ENCODE results near the gene RHOA.
"Not testable (repeated sequence)": the region's sequence is repeated elsewhere in the genome, so short reads cannot be mapped to it uniquely, and the experiment has no call there.

RHOA gene

GRCh38 chr3:49410846-49411534 is 786 bp downstream of the RHOA start:
- DNase-seq, result no peak

GRCh38 chr3:49410066-49410845 is 1.5 kb downstream of the RHOA start:
- DNase-seq, result no peak

DNA sequence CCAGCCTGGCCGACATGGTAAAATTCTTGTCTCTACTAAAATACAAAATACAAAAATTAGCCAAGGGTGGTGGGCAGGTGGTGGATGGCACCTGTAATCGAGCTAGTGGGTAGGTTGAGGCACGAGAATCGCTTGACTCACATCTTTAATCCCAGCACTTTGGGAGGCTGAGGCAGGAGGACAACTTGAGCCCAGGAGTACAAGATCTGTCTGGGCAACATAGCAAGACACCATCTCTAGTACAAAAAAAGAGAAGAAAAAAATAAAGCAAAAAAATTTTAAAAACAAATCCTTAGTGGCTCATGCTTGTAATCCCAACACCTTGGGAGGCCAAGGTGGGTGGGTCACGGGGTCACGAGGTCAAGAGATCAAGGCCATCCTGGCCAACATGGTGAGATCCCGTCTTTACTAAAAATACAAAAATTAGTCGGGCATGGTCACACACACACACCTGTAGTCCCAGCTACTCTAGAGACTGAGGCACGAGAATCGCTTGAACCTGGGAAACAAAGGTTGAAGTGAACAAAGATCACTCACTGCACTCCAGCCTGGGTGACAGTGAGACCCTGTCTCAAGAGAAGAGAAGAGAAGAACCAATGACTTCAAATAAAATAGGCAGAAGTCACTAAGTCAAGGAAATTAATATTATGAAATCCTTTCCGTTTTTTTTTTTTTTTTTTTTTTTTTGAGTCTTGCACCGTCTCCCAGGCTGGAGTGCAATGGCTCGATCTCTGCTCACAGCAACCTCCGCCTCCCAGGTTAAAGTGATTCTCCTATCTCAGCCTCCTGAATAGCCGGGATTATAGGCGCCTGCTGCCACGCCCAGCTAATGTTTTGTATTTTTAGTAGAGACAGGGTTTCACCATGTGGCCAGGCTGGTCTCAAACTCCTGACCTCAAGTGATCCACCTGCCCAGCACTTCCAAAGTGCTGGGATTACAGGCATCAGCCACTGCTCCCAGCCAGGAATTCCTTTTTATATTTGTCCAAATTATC is 4.9 kb downstream of the RHOA start:
- DNase-seq, result no peak

DNA sequence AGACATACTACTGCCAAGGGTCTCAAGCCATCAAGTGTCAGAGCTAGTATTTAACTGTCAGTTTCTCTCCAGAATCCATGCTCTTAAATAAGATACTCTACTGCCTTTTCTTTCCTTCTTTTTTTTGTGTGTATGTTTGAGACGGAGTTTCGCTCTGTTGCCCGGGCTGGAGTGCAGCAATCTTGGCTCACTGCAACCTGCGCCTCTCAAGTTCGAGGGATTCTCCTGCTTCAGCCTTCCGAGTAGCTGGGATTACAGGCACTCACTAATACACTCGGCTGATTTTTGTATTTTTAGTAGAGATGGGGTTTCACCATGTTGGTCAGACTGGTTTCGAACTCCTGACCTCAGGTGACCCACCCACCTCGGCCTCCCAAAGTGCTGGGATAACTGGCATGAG is 6.2 kb downstream of the RHOA start:
- DNase-seq, result not testable (repeated sequence)

- no peak for DNase-seq
Observed at GRCh38 chr3:49403891-49404290, 7.9 kb downstream of the RHOA start.

GRCh38 chr3:49401766-49402165 is 10.0 kb downstream of the RHOA start:
- no peak for DNase-seq

GRCh38 chr3:49399461-49399860 is 12.3 kb downstream of the RHOA start:
- DNase-seq, result no peak

DNA sequence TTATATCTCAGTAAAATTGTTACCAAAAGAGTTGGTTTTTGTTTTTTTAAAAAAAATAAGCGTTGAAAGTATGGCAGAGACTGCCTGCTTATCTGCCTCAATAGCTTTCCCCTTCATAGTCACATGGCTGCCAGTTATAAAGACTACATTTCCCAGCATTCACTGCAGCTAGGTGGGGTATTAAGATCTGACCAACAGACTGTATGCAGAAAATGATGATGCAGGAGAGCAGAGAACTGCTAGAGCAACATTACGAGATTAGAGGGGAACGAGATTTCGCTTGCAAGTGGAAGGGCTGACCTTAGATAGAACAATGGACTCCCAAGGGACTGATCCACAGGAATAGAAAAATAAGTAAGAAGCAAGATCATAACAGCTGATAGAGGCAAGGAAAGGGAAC is 14.3 kb downstream of the RHOA start:
- no peak for DNase-seq

- not testable (repeated sequence) for DNase-seq
Observed at GRCh38 chr3:49391310-49391709, 20.5 kb downstream of the RHOA start.

GRCh38 chr3:49389297-49389696 is 22.5 kb downstream of the RHOA start:
- DNase-seq, result no peak

GRCh38 chr3:49388289-49388820 is 23.4 kb downstream of the RHOA start:
- no peak for DNase-seq

DNA sequence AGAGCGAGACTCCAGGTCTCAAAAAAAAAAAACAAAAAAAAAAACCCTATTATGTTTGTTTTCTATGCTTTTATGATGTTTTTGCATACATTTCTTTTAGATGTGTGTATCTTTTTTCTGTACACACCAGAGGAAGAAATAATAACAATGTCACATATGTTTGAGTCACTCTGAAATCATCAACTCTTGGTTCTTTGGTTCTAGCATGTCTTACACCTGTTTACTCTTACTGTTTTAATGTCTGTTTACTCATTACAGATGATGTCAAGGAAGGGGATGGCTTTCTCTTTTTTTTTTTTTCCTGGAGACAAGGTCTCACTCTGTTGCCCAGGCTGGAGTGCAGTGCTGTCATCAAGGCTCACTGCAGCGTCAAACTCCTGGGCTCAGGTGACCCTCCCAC is 24.1 kb downstream of the RHOA start:
- no peak for DNase-seq

DNA sequence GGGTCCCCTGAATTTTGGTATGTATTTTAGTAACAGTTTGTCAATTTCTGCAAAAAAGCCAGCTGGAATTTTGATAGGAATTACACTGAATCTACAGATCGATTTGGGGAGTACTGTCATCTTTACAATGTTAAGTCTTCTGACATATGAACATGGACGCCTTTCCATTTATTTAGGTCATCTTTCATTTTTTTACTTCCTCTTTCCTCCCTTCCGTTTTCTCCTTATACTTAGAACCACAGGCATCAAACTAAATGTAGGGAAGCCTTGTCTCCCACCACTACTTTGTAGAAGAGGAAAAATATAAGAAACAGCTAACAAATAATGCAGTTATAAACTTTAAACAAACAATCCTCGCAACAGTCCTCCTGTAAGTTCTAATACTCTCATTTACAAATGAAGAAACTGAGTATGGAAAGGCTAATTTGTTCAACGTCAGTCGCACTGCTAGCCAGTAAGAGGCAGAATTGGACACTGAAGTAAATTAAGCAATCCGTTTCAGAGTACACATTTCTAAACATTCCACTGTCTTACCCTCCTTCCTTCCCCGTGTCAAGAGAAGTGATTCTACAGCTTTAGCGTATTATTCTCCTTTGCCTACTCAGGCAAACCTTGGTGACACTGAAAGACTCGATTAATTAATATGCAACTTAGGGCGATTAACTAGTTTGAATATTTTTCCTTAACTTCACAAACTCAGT is 25.6 kb downstream of the RHOA start:
- DNase-seq, result no peak

- DNase-seq, result no peak
Observed at GRCh38 chr3:49385617-49386016, 26.2 kb downstream of the RHOA start.

GRCh38 chr3:49383387-49383786 is 28.4 kb downstream of the RHOA start:
- no peak for DNase-seq

GRCh38 chr3:49378249-49378895 is 33.4 kb downstream of the RHOA start:
- no peak for DNase-seq

GRCh38 chr3:49377483-49377882 is 34.3 kb downstream of the RHOA start:
- peak; percentile 79 for DNase-seq

- DNase-seq, result no peak
Observed at GRCh38 chr3:49371946-49372345, 39.8 kb downstream of the RHOA start.

DNA sequence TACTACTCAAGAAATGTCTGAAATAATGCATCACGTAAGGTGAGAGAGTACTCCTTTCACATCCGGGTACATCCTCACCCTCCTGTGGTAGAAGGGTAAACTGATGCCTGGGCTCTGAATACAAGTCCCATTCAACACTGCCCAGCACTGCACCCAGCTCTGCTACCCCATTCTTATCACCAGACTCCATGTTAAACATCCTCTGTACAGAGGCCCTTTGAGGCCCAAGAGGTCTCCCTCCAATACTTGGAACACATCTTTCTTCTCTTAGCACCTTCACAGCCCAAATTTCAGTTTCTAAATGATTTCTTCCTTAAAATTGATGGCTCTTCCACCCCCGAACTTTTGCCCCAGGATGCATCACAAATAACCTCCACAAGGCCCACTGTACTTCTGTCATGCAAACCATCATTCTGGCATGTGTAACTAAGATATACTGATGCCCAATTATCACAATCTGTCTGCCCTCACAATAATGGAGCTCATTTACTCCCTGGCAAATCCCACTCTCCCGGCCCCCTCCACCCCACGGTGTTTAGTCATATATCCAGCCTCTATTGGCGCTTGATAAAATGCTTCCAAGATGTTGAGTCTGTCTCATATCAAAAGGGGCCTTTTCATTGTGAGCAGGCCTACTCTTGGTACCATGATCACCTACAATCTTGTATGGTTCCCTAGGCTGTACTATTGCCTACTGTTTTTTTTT is 41.0 kb downstream of the RHOA start:
- no peak for DNase-seq

DNA sequence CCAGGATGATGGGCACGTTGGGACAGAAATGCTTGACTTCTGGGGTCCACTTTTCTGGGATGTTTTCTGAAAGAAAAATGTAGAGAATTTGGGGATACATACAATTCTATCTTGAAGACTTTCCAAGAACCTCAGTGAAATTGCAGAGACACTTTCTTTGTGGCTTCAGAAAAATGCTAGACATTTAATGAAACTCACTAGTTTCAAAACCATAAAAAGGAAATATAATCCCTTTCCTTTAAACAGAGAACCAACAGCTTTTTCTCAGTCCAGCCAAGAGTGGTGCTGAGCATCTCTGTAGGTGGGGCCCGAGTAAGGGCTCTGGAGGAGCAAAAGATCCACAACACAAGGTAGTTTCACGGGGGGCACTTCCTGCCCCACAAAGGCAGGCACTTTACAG is 49.2 kb downstream of the RHOA start:
- DNase-seq, result no peak

DNA sequence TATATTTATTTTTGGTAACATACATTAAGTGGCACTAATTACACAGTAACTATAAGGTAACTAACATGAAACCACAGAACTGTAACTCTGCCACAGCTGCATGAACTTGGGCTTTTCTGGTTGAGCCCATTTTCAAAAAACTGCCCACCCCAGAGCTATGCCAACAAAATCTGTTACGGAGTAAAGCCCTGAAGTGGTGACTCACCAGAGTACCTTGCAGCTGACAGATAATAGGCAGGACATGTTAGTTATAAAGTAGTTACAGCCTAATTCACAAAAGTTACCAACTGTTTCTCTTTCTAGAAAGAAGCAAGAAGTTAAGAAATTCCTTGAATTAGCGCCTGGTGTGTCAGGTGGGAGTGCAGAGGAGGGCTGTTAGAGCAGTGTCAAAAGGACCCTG is 52.2 kb downstream of the RHOA start:
- no peak for DNase-seq
